Stimulated activated CD4-positive, alpha-beta T cell treated with anti-CD3 and anti-CD28 coated beads, Interleukin-15, amount 100 ng/mL, for 24 hours (primary cell): ENCODE data around the gene PPOX.
A peak's percentile ranks its signal among the peaks of the same experiment; 100 is the strongest.

Experiments used
- DNase-seq: peaks from one replicate; pipeline ENCODE4 v3.0.0-alpha.2; 2020

PPOX gene

GRCh38 chr1:161153682-161154337 is 12.4 kb upstream of the PPOX start, which contains the start of gene UFC1:
Gene UFC1 (plus strand): TSS chr1:161153978. CDS start chr1:161153998, 20 bp downstream.
- peak; percentile 84 for DNase-seq

- no peak for DNase-seq
These were observed 8.4 kb upstream of the PPOX start for GRCh38 chr1:161157867-161158266.

- no peak for DNase-seq
These were observed 7.8 kb upstream of the PPOX start for GRCh38 chr1:161158316-161159010.

- peak; percentile 94 for DNase-seq
These were observed 6.9 kb upstream of the PPOX start, which contains the start of gene USP21 for GRCh38 chr1:161159087-161159912. Gene USP21 (plus strand): TSS chr1:161159500. CDS start chr1:161160641, 1,141 bp downstream.

GRCh38 chr1:161159913-161160243 is 6.3 kb upstream of the PPOX start:
- DNase-seq, result no peak

GRCh38 chr1:161160671-161161145 is 5.5 kb upstream of the PPOX start:
- DNase-seq, result no peak

GRCh38 chr1:161161652-161162051 is 4.6 kb upstream of the PPOX start:
- no peak for DNase-seq

GRCh38 chr1:161162052-161162451 is 4.2 kb upstream of the PPOX start:
- no peak for DNase-seq

- DNase-seq, result no peak
These were observed 3.4 kb upstream of the PPOX start for GRCh38 chr1:161162806-161163205.

GRCh38 chr1:161163793-161164192 is 2.4 kb upstream of the PPOX start:
- no peak for DNase-seq

- DNase-seq, result no peak
These were observed 1.2 kb upstream of the PPOX start for GRCh38 chr1:161164901-161165610.

- peak; percentile 31 for DNase-seq
These were observed 683 bp downstream of the PPOX start for GRCh38 chr1:161166669-161167548.

GRCh38 chr1:161168906-161169305 is 2.7 kb downstream of the PPOX start:
- DNase-seq, result no peak

- DNase-seq, result no peak
These were observed 5.0 kb downstream of the PPOX start for GRCh38 chr1:161171191-161171590.

- DNase-seq, result no peak
These were observed 5.5 kb downstream of the PPOX start for GRCh38 chr1:161171696-161172095.

- no peak for DNase-seq
These were observed 6.1 kb downstream of the PPOX start for GRCh38 chr1:161172349-161172748.

- DNase-seq, result no peak
These were observed 6.7 kb downstream of the PPOX start for GRCh38 chr1:161172776-161173376.

GRCh38 chr1:161173711-161174110 is 7.5 kb downstream of the PPOX start:
- no peak for DNase-seq

GRCh38 chr1:161174911-161175310 is 8.7 kb downstream of the PPOX start:
- no peak for DNase-seq

- no peak for DNase-seq
These were observed 9.7 kb downstream of the PPOX start for GRCh38 chr1:161175771-161176453.
